ENCODE data around the gene ZNF667.

DNA sequence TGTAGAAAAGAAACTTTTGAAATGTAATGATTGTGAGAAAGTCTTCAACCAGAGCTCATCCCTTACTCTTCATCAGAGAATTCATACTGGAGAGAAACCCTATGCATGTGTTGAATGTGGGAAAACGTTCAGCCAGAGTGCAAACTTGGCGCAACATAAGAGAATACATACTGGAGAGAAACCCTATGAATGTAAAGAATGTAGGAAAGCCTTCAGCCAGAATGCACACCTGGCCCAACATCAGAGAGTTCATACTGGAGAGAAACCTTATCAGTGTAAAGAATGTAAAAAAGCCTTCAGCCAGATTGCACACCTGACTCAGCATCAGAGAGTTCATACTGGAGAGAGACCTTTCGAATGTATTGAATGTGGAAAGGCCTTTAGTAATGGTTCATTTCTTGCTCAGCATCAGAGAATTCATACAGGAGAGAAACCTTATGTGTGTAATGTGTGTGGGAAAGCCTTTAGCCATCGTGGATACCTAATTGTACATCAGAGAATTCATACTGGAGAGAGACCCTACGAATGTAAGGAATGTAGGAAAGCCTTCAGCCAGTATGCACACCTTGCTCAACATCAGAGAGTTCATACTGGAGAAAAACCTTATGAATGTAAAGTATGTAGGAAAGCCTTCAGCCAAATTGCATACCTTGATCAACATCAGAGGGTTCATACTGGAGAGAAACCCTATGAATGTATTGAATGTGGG, 53.7 kb downstream of the ZNF667 start:
- TF ChIP-seq EZH2 (IDR thresholded peaks at IDR 0.05; ENCODE audit: low read length, unreplicated experiment) (no peak), EZH2phosphoT487 (IDR thresholded peaks at IDR 0.05; ENCODE audit: borderline replicate concordance, low read length) (no peak)
- TF ChIP-seq, protein P1, sequence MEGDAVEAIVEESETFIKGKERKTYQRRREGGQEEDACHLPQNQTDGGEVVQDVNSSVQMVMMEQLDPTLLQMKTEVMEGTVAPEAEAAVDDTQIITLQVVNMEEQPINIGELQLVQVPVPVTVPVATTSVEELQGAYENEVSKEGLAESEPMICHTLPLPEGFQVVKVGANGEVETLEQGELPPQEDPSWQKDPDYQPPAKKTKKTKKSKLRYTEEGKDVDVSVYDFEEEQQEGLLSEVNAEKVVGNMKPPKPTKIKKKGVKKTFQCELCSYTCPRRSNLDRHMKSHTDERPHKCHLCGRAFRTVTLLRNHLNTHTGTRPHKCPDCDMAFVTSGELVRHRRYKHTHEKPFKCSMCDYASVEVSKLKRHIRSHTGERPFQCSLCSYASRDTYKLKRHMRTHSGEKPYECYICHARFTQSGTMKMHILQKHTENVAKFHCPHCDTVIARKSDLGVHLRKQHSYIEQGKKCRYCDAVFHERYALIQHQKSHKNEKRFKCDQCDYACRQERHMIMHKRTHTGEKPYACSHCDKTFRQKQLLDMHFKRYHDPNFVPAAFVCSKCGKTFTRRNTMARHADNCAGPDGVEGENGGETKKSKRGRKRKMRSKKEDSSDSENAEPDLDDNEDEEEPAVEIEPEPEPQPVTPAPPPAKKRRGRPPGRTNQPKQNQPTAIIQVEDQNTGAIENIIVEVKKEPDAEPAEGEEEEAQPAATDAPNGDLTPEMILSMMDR (conservative IDR thresholded peaks at IDR 0.05; ENCODE audit: low read depth, low read length) = no peak
